Stomach (tissue), 9 donors: ENCODE results near the gene KIAA0232. TPM values are rescaled to one million over a fixed set of nuclear protein-coding genes. Genes with fewer than 3 reads are reported as not detected.
A peak's percentile ranks its signal among the peaks of the same experiment; 100 is the strongest.

Experiments used
- DNase-seq, 2 donors: peaks; one replicate each; pipeline versions ENCODE4 v3.0.0 to v3.0.0-alpha.2; 2013 to 2019
- H3K27ac ChIP-seq, 5 donors: fragments of 200-600 bp in 4 of 5; sonication (generic) in 4 of 5; one replicate each; pipeline ENCODE4 v1.5.1; 2013 to 2019; ENCODE audit warnings: mild to moderate bottlenecking in 1 of 5, moderate library complexity in 1 of 5
- H3K27me3 ChIP-seq, 3 donors: fragments of 200-600 bp; sonication (generic); one replicate each; pipeline ENCODE4 v1.5.1; 2017 to 2019; ENCODE audit warnings: mixed run types in 1 of 3
- H3K36me3 ChIP-seq, 4 donors: fragments of 200-600 bp; sonication (generic); 1 replicate in 3 of 4; 2 replicates in 1 of 4; pipeline ENCODE4 v1.5.1; 2016 to 2019
- H3K4me1 ChIP-seq, 4 donors: fragments of 200-600 bp; sonication (generic); one replicate each; pipeline ENCODE4 v1.5.1; 2016 to 2019
- H3K4me3 ChIP-seq, 4 donors: fragments of 200-600 bp; sonication (generic) in 3 of 4; one replicate each; pipeline ENCODE4 v1.5.1; 2016 to 2019; ENCODE audit warnings: mild to moderate bottlenecking in 1 of 4
- H3K9me3 ChIP-seq, 4 donors: fragments of 200-600 bp; sonication (generic); one replicate each; pipeline ENCODE4 v1.5.1; 2016 to 2019
- CTCF ChIP-seq, 7 experiments: fragments of 450-650 bp in 4 of 7; fragments of 200-600 bp in 3 of 7; sonication (generic) in 3 of 7; IDR thresholded peaks; one replicate each; pipeline ENCODE4 v1.5.1; 2016 to 2019; ENCODE audit warnings: antibody characterized with exemption in 7 of 7, control low read depth in 2 of 7, mild to moderate bottlenecking in 1 of 7
- EP300 ChIP-seq: sonication (generic); formaldehyde crosslinking; IDR thresholded peaks from one replicate; pipeline ENCODE4 v1.6.1; 2017; ENCODE audit warnings: antibody characterized with exemption
- POLR2A ChIP-seq, 4 donors: fragments of 450-650 bp; IDR thresholded peaks; one replicate each; pipeline ENCODE4 v1.6.1; 2016; ENCODE audit warnings: antibody characterized with exemption in 4 of 4, control low read depth in 2 of 4, mild to moderate bottlenecking in 1 of 4, moderate library complexity in 1 of 4
- POLR2AphosphoS5 ChIP-seq, 3 donors: sonication (generic); formaldehyde crosslinking; IDR thresholded peaks; one replicate each; pipeline ENCODE4 v1.6.1; 2016; ENCODE audit warnings: antibody characterized with exemption in 3 of 3
- WGBS, 5 donors: extraction: QIAGEN DNeasy Blood & Tissue Kit in 3 of 5; methylation state at CpG; one replicate each; pipeline versions ENCODE4 v1.1.5 to v1.1.7; 2013 to 2018; 5-methylcytosine and 5-hydroxymethylcytosine counted together
- intact Hi-C: fragments of 100-400 bp; cut with DNase I; formaldehyde crosslinking; loops from one replicate; pipeline ENCODE4 v1.15.1; 2023; ENCODE audit warnings: low total_unique reads
- polyA plus RNA-seq, 3 donors: library from polyadenylated mRNA; stranded (reverse); fragments of 200-250 nt; gene quantifications; one replicate each; pipeline ENCODE4 v1.2.3, GENCODE V29; 2013
- total RNA-seq, 5 donors: library from RNA; depleted of rRNA; stranded (reverse); fragments of >200 nt; gene quantifications; one replicate each; pipeline versions ENCODE4 v1.1.0 to v1.2.3, GENCODE V29; 2014 to 2016
- donor health status: healthy with polysubstance abuse.
- donor health status: Bipolar disorder and iron deficiency.
- donor health status: healthy.

KIAA0232 gene
- total and polyA plus RNA-seq, 8 donors = 5.1 to 48.1 (median 9.9) TPM

DNA sequence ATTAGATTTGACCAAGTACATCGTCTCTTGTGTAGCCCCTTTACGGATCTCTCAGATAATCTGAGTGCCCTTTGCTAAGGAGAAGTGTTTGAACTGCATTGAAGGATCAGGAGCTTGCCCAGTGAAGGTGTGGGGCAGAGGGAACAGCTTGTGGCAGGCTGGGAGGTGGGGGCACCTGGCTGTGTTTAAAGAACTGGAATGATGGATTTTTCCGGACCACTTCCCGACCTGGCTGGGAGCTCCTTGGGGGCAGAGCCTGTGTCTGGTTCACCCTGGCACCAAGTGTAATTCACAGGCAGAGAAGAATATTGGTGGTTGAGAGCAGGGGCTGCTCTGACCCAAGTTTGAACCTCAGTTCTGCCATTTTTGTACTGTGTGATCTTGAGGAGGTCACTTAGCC lies 145.6 kb downstream of the KIAA0232 start:
- peaks cover 22 to 68% (median 45%) of the 10 kb centered on the region in 4 donors for H3K4me1 ChIP-seq
- 79 to 90% (median 82%) methylated on average over 4 of the region's 4 CpGs for WGBS, 5 donors
- intact Hi-C loops = no loop called here

GRCh38 chr4:6929339-6929811 lies 146.8 kb downstream of the KIAA0232 start:
- 78 to 87% (median 84%) methylated on average over 9 of the region's 9 CpGs for WGBS, 5 donors
- no peak for DNase-seq
- peaks cover 22 to 65% (median 45%) of the 10 kb centered on the region in 4 donors for H3K4me1 ChIP-seq
- H3K9me3 ChIP-seq = no peaks in the 10 kb centered on the region
- intact Hi-C loops = no loop called here
- peak overlapping the region in 3 of 5 donors; percentile 5 to 26 (median 21) for H3K27ac ChIP-seq
- H3K36me3 ChIP-seq = peaks cover 3 to 28% (median 19%) of the 10 kb centered on the region in 4 donors
- no peaks in the 10 kb centered on the region for H3K27me3 ChIP-seq
- no peak overlapping the region for H3K4me3 ChIP-seq
- TF ChIP-seq POLR2A (IDR thresholded peaks at IDR 0.05) (no peak), EP300 (no peak)

More for the DNA sequence above, 145.6 kb downstream of the KIAA0232 start:
- Histone ChIP-seq H3K9me3 (no peaks in the 10 kb centered on the region), H3K27me3 (no peaks in the 10 kb centered on the region), H3K36me3 (peaks cover 14 to 32% (median 31%) of the 10 kb centered on the region in 4 donors), H3K4me3 (no peak overlapping the region), H3K27ac (peak overlapping the region in 3 of 5 donors; percentile 12 to 85 (median 30))
- TF ChIP-seq POLR2AphosphoS5 (IDR thresholded peaks at IDR 0.05) = no peak
- no peak for TF ChIP-seq POLR2A (IDR thresholded peaks at IDR 0.05)
- TF ChIP-seq CTCF (IDR thresholded peaks at IDR 0.05) = no peak
- no peak for TF ChIP-seq EP300
- DNase-seq = no peak

DNA sequence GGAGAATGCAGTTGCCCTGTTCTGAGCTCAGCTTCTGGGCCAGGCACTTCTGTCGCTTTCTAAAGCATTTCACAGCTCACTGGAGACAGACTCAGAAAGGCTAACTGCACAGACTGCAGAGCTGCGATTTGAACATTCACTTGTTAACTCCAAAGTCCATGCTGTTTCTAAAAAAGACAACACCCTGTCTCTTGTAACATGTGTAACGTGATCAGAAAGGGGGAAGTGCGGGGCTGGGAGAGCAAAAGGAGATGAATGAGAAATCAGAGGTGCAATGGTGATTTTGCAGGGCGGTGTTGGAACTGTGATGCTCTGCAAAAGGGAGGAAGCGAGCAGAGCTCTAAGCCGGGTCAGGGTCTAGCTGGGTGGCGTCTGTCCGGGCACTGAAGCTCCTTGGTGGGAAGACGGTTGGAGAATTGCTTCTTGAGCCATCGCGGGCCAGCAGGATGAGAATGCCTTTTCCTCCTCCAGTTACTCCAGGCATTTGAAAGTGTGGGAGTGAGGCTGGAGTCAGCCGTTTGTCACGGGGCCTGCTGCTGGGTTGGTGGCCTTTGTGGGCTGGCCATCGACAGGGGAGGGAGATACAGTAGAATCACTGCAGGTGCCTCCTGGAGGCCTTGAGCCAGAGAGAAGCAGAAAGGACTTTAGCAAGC lies 147.4 kb downstream of the KIAA0232 start:
- peaks cover 0 to 22% (median 13%) of the 10 kb centered on the region in 4 donors for H3K36me3 ChIP-seq

GRCh38 chr4:6932475-6932874 lies 149.9 kb downstream of the KIAA0232 start:
- peaks cover 13 to 65% (median 36%) of the 10 kb centered on the region in 4 donors for H3K4me1 ChIP-seq
- H3K27me3 ChIP-seq = no peaks in the 10 kb centered on the region
- H3K27ac ChIP-seq = no peak overlapping the region
- H3K36me3 ChIP-seq = peaks cover 0 to 9% (median 1%) of the 10 kb centered on the region in 4 donors
- WGBS, 5 donors = 88 to 99% (median 98%) methylated on average over 3 of the region's 3 CpGs
- no peaks in the 10 kb centered on the region for H3K9me3 ChIP-seq
- H3K4me3 ChIP-seq = no peak overlapping the region
- no peak for DNase-seq
- TF ChIP-seq POLR2A (IDR thresholded peaks at IDR 0.05) (no peak), CTCF (IDR thresholded peaks at IDR 0.05) (no peak), POLR2AphosphoS5 (IDR thresholded peaks at IDR 0.05) (no peak), EP300 (no peak)
- intact Hi-C loops = no loop called here

More for the DNA sequence above, 147.4 kb downstream of the KIAA0232 start:
- TF ChIP-seq EP300 (no peak), POLR2AphosphoS5 (IDR thresholded peaks at IDR 0.05) (no peak), POLR2A (IDR thresholded peaks at IDR 0.05) (no peak), CTCF (IDR thresholded peaks at IDR 0.05) (no peak)
- no peak overlapping the region for H3K4me3 ChIP-seq
- WGBS, 5 donors = 68 to 87% (median 78%) methylated on average over 15 of the region's 15 CpGs
- peak overlapping the region in 3 of 5 donors; percentile 5 to 26 (median 21) for H3K27ac ChIP-seq
- no peak for DNase-seq
- no peaks in the 10 kb centered on the region for H3K9me3 ChIP-seq
- H3K4me1 ChIP-seq = peaks cover 22 to 63% (median 47%) of the 10 kb centered on the region in 4 donors
- no peaks in the 10 kb centered on the region for H3K27me3 ChIP-seq
- intact Hi-C loops = no loop called here

- Histone ChIP-seq H3K36me3 (peaks cover 0 to 9% (median 1%) of the 10 kb centered on the region in 4 donors), H3K9me3 (no peaks in the 10 kb centered on the region), H3K27me3 (no peaks in the 10 kb centered on the region), H3K4me1 (peaks cover 11 to 65% (median 38%) of the 10 kb centered on the region in 4 donors), H3K27ac (no peak overlapping the region), H3K4me3 (no peak overlapping the region)
- no peak for DNase-seq
- no peak for TF ChIP-seq POLR2A (IDR thresholded peaks at IDR 0.05)
- no peak for TF ChIP-seq POLR2AphosphoS5 (IDR thresholded peaks at IDR 0.05)
- no peak for TF ChIP-seq EP300
- no peak for TF ChIP-seq CTCF (IDR thresholded peaks at IDR 0.05)
- 89 to 95% (median 94%) methylated on average over 3 of the region's 3 CpGs for WGBS, 5 donors
- intact Hi-C loops = no loop called here
Observed at GRCh38 chr4:6932918-6933317, 150.4 kb downstream of the KIAA0232 start.
